Retinal pigment epithelial cell (primary cell): Measurements from ENCODE around the gene LRRC4B.

ENCODE experiments used
- DNase-seq: peaks from one replicate; pipeline ENCODE4 v3.0.0-alpha.2; 2010; ENCODE audit warnings: low read depth
- H3K4me3 ChIP-seq: 2 replicates; pipeline ENCODE4 v1.5.1; 2011; ENCODE audit warnings: mild to moderate bottlenecking, low read length, control low read depth, moderate library complexity
- TF ChIP-seq, protein P1 (sequence below): conservative IDR thresholded peaks from 2 replicates; pipeline ENCODE4 v1.5.1; 2011; ENCODE audit warnings: low read depth, low read length, control low read depth, inconsistent platforms

The LRRC4B gene

GRCh38 chr19:50482916-50483315 lies 85.3 kb downstream of the LRRC4B start:
- TF ChIP-seq, protein P1, sequence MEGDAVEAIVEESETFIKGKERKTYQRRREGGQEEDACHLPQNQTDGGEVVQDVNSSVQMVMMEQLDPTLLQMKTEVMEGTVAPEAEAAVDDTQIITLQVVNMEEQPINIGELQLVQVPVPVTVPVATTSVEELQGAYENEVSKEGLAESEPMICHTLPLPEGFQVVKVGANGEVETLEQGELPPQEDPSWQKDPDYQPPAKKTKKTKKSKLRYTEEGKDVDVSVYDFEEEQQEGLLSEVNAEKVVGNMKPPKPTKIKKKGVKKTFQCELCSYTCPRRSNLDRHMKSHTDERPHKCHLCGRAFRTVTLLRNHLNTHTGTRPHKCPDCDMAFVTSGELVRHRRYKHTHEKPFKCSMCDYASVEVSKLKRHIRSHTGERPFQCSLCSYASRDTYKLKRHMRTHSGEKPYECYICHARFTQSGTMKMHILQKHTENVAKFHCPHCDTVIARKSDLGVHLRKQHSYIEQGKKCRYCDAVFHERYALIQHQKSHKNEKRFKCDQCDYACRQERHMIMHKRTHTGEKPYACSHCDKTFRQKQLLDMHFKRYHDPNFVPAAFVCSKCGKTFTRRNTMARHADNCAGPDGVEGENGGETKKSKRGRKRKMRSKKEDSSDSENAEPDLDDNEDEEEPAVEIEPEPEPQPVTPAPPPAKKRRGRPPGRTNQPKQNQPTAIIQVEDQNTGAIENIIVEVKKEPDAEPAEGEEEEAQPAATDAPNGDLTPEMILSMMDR = no peak
- H3K4me3 ChIP-seq = no peak overlapping the region
- DNase-seq = no peak

DNA sequence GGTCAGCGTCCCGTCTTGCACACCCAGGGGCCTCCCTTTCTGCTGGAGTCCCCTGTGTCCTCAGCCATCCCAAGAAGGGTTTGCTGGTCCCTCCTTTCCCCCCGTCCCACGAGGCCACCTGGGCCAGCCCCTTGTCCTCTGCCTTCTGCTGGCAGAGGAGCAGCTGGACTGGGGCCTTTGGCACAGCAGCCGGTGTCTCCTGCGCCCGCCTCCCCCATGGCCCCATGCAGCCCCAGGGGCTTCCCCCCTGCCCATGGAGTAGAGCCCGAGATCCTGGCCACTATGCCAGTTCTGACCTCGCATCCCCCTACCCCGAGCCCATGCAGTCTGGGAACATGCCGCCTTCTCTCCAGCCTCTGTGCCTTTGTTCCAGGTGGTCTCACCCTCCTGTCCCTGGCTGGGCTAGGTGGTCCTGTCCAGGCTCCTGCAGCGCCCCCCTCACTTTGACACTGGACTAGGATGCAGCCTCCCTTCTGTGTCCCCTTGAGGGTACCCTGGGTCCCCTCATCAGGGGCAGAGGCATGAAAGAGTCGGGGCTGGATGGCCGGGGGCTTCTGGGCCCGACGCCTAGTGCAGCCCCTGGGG lies 85.9 kb downstream of the LRRC4B start:
- TF ChIP-seq, protein P1 = no peak
- no peak for DNase-seq
- no peak overlapping the region for H3K4me3 ChIP-seq

GRCh38 chr19:50481351-50482149 lies 86.7 kb downstream of the LRRC4B start:
- H3K4me3 ChIP-seq = no peak overlapping the region
- DNase-seq = no peak
- TF ChIP-seq, protein P1 = no peak

GRCh38 chr19:50480281-50481111 lies 87.7 kb downstream of the LRRC4B start:
- TF ChIP-seq, protein P1 = no peak
- DNase-seq = no peak
- no peak overlapping the region for H3K4me3 ChIP-seq

DNA sequence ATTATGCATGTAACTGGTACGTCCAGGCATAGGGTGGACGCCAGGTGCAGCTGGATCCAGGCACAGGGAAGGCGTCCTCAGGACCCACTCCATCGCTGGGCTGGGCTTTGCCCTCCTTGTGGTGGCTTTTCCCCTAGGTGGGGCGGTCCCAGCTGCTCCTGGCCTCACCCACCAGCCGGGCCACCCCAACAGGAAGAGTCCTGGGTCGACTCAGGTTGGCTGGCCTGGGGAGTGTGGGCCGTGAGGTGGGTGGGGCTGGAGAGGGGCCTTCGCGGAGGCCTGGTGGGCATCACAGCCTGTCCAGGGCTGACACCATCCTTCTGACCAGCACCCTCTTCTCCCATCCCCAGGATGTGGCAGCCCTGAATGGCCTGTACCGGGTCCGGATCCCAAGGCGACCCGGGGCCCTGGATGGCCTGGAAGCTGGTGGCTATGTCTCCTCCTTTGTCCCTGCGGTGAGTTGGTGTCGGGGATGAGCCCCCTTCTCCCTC lies 88.4 kb downstream of the LRRC4B start:
- H3K4me3 ChIP-seq = no peak overlapping the region
- TF ChIP-seq, protein P1 = no peak

GRCh38 chr19:50478901-50479715 lies 89.1 kb downstream of the LRRC4B start:
- no peak overlapping the region for H3K4me3 ChIP-seq
- TF ChIP-seq, protein P1 = peak; percentile 60
- DNase-seq = no peak

More for the DNA sequence above, 88.4 kb downstream of the LRRC4B start:
- no peak for DNase-seq
